IMR-90 (cell line): Measurements from ENCODE around the gene SMARCC2. TPM values are rescaled to one million over a fixed set of nuclear protein-coding genes. Genes with fewer than 3 reads are reported as not detected.

Experiments
- ATAC-seq: fragments of 200-7000 bp; cut with Tn5 transposase; 2 replicates; pipeline ENCODE4 v1.9.1; 2020; ENCODE audit warnings: low read depth, mild to moderate bottlenecking, moderate library complexity
- BruUV-seq: library from RNA; stranded (reverse); fragments of 400-500 nt; replicated peaks from 2 replicates; lab custom pipeline; 2021; lab: Mats Ljungman, UMichigan
- CTCF ChIA-PET: fragments of 300-600 bp; formaldehyde crosslinking; extraction: SDS; loops from one replicate; lab custom pipeline; 2021; ENCODE audit warnings: antibody characterized with exemption; lab: Yijun Ruan, JAX
- POLR2A ChIA-PET: fragments of 300-600 bp; sonication (Branson Sonifier 250); formaldehyde crosslinking; loops from one replicate; lab custom pipeline; 2022; ENCODE audit warnings: antibody characterized with exemption; ENCODE audit not compliant: unreplicated experiment; lab: Charles Lee
- DNase-seq: peaks from one replicate; pipeline ENCODE4 v3.0.0; 2013
- H2AFZ ChIP-seq: replicated peaks from 2 replicates; pipeline ENCODE3; 2013; ENCODE audit warnings: low read length, mild to moderate bottlenecking; ENCODE audit not compliant: poor library complexity
- H2AK5ac ChIP-seq: 2 replicates; pipeline ENCODE4 v1.6.1; 2013; ENCODE audit warnings: low read depth, low read length, inconsistent platforms
- H2AK9ac ChIP-seq: replicated peaks from 2 replicates; pipeline ENCODE3; 2013; ENCODE audit warnings: mild to moderate bottlenecking, low read depth, low read length, moderate library complexity; ENCODE audit not compliant: poor library complexity
- H2BK120ac ChIP-seq: 2 replicates; pipeline ENCODE4 v1.6.1; 2013; ENCODE audit warnings: low read depth, low read length, inconsistent platforms
- H2BK15ac ChIP-seq: 3 replicates; pipeline ENCODE4 v1.6.1; 2013; ENCODE audit warnings: low read depth, low read length, inconsistent platforms
- H2BK20ac ChIP-seq: 2 replicates; pipeline ENCODE4 v1.6.1; 2013; ENCODE audit warnings: low read depth, mild to moderate bottlenecking, inconsistent platforms, low read length, moderate library complexity
- H2BK5ac ChIP-seq: 2 replicates; pipeline ENCODE4 v1.6.1; 2013; ENCODE audit warnings: mild to moderate bottlenecking, low read depth, low read length, inconsistent platforms; ENCODE audit not compliant: poor library complexity, severe bottlenecking
- H3K14ac ChIP-seq: replicated peaks from 2 replicates; pipeline ENCODE4 v1.6.1; 2013; ENCODE audit warnings: low read depth, low read length, inconsistent platforms
- H3K18ac ChIP-seq: 2 replicates; pipeline ENCODE4 v1.6.1; 2013; ENCODE audit warnings: low read depth, low read length, control low read depth
- H3K23ac ChIP-seq: 2 replicates; pipeline ENCODE4 v1.6.1; 2013; ENCODE audit warnings: low read depth, low read length, inconsistent platforms
- H3K27ac ChIP-seq: 2 replicates; pipeline ENCODE4 v1.5.1; 2013; ENCODE audit warnings: mild to moderate bottlenecking, control low read depth, low read length; ENCODE audit not compliant: insufficient read depth
- H3K27me3 ChIP-seq: 2 replicates; pipeline ENCODE4 v1.6.1; 2013; ENCODE audit warnings: low read length; ENCODE audit not compliant: control insufficient read depth, insufficient read depth
- H3K36me3 ChIP-seq: 2 replicates; pipeline ENCODE4 v1.6.1; 2013; ENCODE audit warnings: low read length, mixed read lengths; ENCODE audit not compliant: control insufficient read depth, insufficient read depth
- H3K4ac ChIP-seq: 2 replicates; pipeline ENCODE4 v1.6.1; 2013; ENCODE audit warnings: low read depth, low read length, inconsistent platforms
- H3K4me1 ChIP-seq: 2 replicates; pipeline ENCODE4 v1.6.1; 2013; ENCODE audit warnings: low read length, mixed read lengths; ENCODE audit not compliant: control insufficient read depth, insufficient read depth
- H3K4me2 ChIP-seq: 2 replicates; pipeline ENCODE4 v1.6.1; 2013; ENCODE audit warnings: low read depth, mild to moderate bottlenecking, control low read depth, low read length, moderate library complexity
- H3K4me3 ChIP-seq: 2 replicates; pipeline ENCODE4 v1.5.1; 2013; ENCODE audit warnings: low read depth, mild to moderate bottlenecking, control low read depth, low read length, moderate library complexity; ENCODE audit not compliant: insufficient read depth
- H3K56ac ChIP-seq: 2 replicates; pipeline ENCODE4 v1.6.1; 2013; ENCODE audit warnings: low read length, inconsistent platforms; ENCODE audit not compliant: insufficient read depth; ENCODE audit errors: extremely low read depth
- H3K79me1 ChIP-seq, 2 experiments: 2 replicates each; pipeline ENCODE4 v1.6.1; 2013; ENCODE audit warnings: low read length in 2 of 2, inconsistent platforms in 1 of 2, low read depth in 1 of 2
- H3K9ac ChIP-seq: 2 replicates; pipeline ENCODE4 v1.6.1; 2013; ENCODE audit warnings: low read depth, low read length, control low read depth
- H3K9me1 ChIP-seq: 2 replicates; pipeline ENCODE4 v1.6.1; 2013; ENCODE audit warnings: low read length, inconsistent platforms; ENCODE audit not compliant: insufficient read depth
- H3K9me3 ChIP-seq: 2 replicates; pipeline ENCODE4 v1.6.1; 2013; ENCODE audit warnings: low read length; ENCODE audit not compliant: control insufficient read depth, insufficient read depth
- H4K20me1 ChIP-seq: 2 replicates; pipeline ENCODE4 v1.6.1; 2013; ENCODE audit warnings: low read length, inconsistent platforms; ENCODE audit not compliant: insufficient read depth
- H4K5ac ChIP-seq: 2 replicates; pipeline ENCODE4 v1.6.1; 2013; ENCODE audit warnings: mild to moderate bottlenecking, low read depth, low read length, control low read depth
- H4K8ac ChIP-seq, 2 experiments: 2 replicates each; pipeline ENCODE4 v1.6.1; 2013; ENCODE audit warnings: low read depth in 2 of 2, low read length in 2 of 2, control low read depth in 1 of 2, inconsistent platforms in 1 of 2
- H4K91ac ChIP-seq: 2 replicates; pipeline ENCODE4 v1.6.1; 2013; ENCODE audit warnings: low read depth, low read length, inconsistent platforms; ENCODE audit not compliant: insufficient read depth
- BHLHE40 ChIP-seq: fragments of 150-350 bp; IDR thresholded peaks from 2 replicates; pipeline ENCODE4 v1.6.1; 2016; ENCODE audit warnings: mild to moderate bottlenecking, low read depth, low read length
- CHD1 ChIP-seq: IDR thresholded peaks from 2 replicates; pipeline ENCODE4 v1.6.1; 2012; ENCODE audit warnings: low read depth, low read length, improper control_type of control experiment
- FOS ChIP-seq: fragments of 150-350 bp; IDR thresholded peaks from 2 replicates; pipeline ENCODE4 v1.6.1; 2016; ENCODE audit warnings: low read depth, low read length
- MAZ ChIP-seq: IDR thresholded peaks from 2 replicates; pipeline ENCODE4 v1.6.1; 2012; ENCODE audit warnings: low read depth, mild to moderate bottlenecking, low read length, improper control_type of control experiment, moderate library complexity, borderline replicate concordance
- MXI1 ChIP-seq: IDR thresholded peaks from 2 replicates; pipeline ENCODE4 v1.6.1; 2012; ENCODE audit warnings: low read depth, mild to moderate bottlenecking, low read length, moderate library complexity, borderline replicate concordance
- POLR2A ChIP-seq: IDR thresholded peaks from 2 replicates; pipeline ENCODE4 v1.6.1; 2012; ENCODE audit warnings: mild to moderate bottlenecking, low read depth, low read length
- RAD21 ChIP-seq: IDR thresholded peaks from 2 replicates; pipeline ENCODE4 v1.6.1; 2012; ENCODE audit warnings: low read length, improper control_type of control experiment
- RCOR1 ChIP-seq: IDR thresholded peaks from 2 replicates; pipeline ENCODE4 v1.6.1; 2012; ENCODE audit warnings: mild to moderate bottlenecking, low read length, improper control_type of control experiment; ENCODE audit not compliant: insufficient replicate concordance
- SMC3 ChIP-seq: fragments of 150-350 bp; IDR thresholded peaks from 2 replicates; pipeline ENCODE4 v1.6.1; 2016; ENCODE audit warnings: low read depth, mild to moderate bottlenecking, antibody characterized with exemption, low read length, moderate library complexity
- USF2 ChIP-seq: fragments of 150-350 bp; IDR thresholded peaks from 2 replicates; pipeline ENCODE4 v1.6.1; 2017; ENCODE audit warnings: mild to moderate bottlenecking, antibody characterized with exemption, low read length, low read depth
- WGBS, 2 experiments: methylation state at CpG; one replicate each; pipeline versions ENCODE4 v1.1.5 to v1.1.7; 2013; ENCODE audit warnings: missing lambda C conversion rate in 2 of 2; ENCODE audit not compliant: insufficient read length in 1 of 2; ENCODE audit errors: extremely low coverage in 2 of 2; 5-methylcytosine and 5-hydroxymethylcytosine counted together
- dilution Hi-C: fragments of 300-500 bp; cut with HindIII; formaldehyde crosslinking; loops from one replicate; pipeline ENCODE4 v1.14.3; 2018; ENCODE audit warnings: low sequenced_read_pairs; ENCODE audit not compliant: unreplicated experiment
- in situ Hi-C: fragments of 300-500 bp; cut with MboI; formaldehyde crosslinking; loops from 3 replicates; pipeline ENCODE4 v1.14.3; 2019; ENCODE audit warnings: low sequenced_read_pairs, inconsistent platforms, mixed read lengths
- intact Hi-C: fragments of 100-400 bp; cut with micrococcal nuclease; formaldehyde crosslinking; loops from 2 replicates; pipeline ENCODE4 v1.10.0; 2022
- polyA plus RNA-seq, 3 experiments: library from polyadenylated mRNA; depleted of rRNA; stranded (reverse); fragments of >200 nt; gene quantifications; 2 replicates each; pipeline ENCODE4 v1.2.3, GENCODE V29; 2012; ENCODE audit warnings: low replicate concordance in 1 of 3
- total RNA-seq: library from RNA; depleted of rRNA; stranded (reverse); fragments of >200 nt; gene quantifications from 2 replicates; pipeline ENCODE4 v1.2.3, GENCODE V29; 2012

The SMARCC2 gene
- total and polyA plus RNA-seq, 2 of the 4 experiments (the other 2 are of a cell fraction): 42.3 to 43.8 TPM

GRCh38 chr12:56229916-56230431, 40.7 kb upstream of the SMARCC2 start, which contains the start of gene SLC39A5:
SLC39A5 (plus strand) TSS chr12:56230051; CDS start chr12:56231275, 1,224 bp downstream.
- no peak within 1 kb of the TSS for H3K4me2 ChIP-seq
- no peaks in the 10 kb centered on the region for H4K20me1 ChIP-seq
- H4K8ac ChIP-seq: no peak within 1 kb of the TSS
- no peak within 1 kb of the TSS for H3K23ac ChIP-seq
- no TSS peak for BruUV-seq
- DNase-seq: no peak
- peaks cover 8 to 9% of the 10 kb centered on the region in 2 experiments for H3K79me1 ChIP-seq
- no peak within 1 kb of the TSS for H2AK9ac ChIP-seq
- no peak within 1 kb of the TSS for H3K4ac ChIP-seq
- 100% methylated on average over 1 of the region's 4 CpGs; no CpG with 5 or more reads in 1 of the 2 experiments for WGBS, 2 experiments
- no peak within 1 kb of the TSS for H2BK120ac ChIP-seq
- no peak for ATAC-seq
- no peak within 1 kb of the TSS for H3K27ac ChIP-seq
- TF ChIP-seq CHD1: no peak
- TF ChIP-seq RAD21: no peak
- TF ChIP-seq POLR2A: no peak
- TF ChIP-seq BHLHE40: no peak
- TF ChIP-seq MXI1: no peak
- TF ChIP-seq SMC3: no peak
- no peak for TF ChIP-seq MAZ
- TF ChIP-seq RCOR1: no peak
- TF ChIP-seq FOS: no peak
- TF ChIP-seq USF2: no peak
- no peak within 1 kb of the TSS for H2BK20ac ChIP-seq
- no peak within 1 kb of the TSS for H3K14ac ChIP-seq
- no peaks in the 10 kb centered on the region; the same call in 1 of the 2 replicates for H3K4me1 ChIP-seq
- H3K27me3 ChIP-seq: no peaks in the 10 kb centered on the region
- H2BK15ac ChIP-seq: no peak within 1 kb of the TSS
- peaks cover 6% of the 10 kb centered on the region; the same call in 1 of the 2 replicates for H3K36me3 ChIP-seq
- in situ Hi-C loops (no loop called here), dilution Hi-C loops (no loop called here), intact Hi-C loops (no loop called here)
- H2AFZ ChIP-seq: no peak within 1 kb of the TSS
- no peak within 1 kb of the TSS for H4K91ac ChIP-seq
- POLR2A ChIA-PET: no interaction called here
- CTCF ChIA-PET: interaction anchor here (0.6 kb wide), 1 partner anchor 41 kb away, joined by 3 read pairs; no protein-coding TSS in a partner anchor
- peaks cover 4% of the 10 kb centered on the region for H3K9me1 ChIP-seq
- H4K5ac ChIP-seq: no peak within 1 kb of the TSS
- no peak within 1 kb of the TSS for H2AK5ac ChIP-seq
- no peak within 1 kb of the TSS for H3K18ac ChIP-seq
- no peak within 1 kb of the TSS for H3K9ac ChIP-seq
- no peak within 1 kb of the TSS for H3K56ac ChIP-seq
- H3K4me3 ChIP-seq: no peak within 1 kb of the TSS
- no peak within 1 kb of the TSS for H2BK5ac ChIP-seq
- no peaks in the 10 kb centered on the region for H3K9me3 ChIP-seq
